NCI-H2029 treated with DMSO at 0.1 percent for 48 hours (cell line): ENCODE data around the gene MAP4K3.

Experiments
- DNase-seq: peaks from one replicate; lab custom pipeline; 2025; lab: John Stamatoyannopoulos, UW

MAP4K3 gene

DNA sequence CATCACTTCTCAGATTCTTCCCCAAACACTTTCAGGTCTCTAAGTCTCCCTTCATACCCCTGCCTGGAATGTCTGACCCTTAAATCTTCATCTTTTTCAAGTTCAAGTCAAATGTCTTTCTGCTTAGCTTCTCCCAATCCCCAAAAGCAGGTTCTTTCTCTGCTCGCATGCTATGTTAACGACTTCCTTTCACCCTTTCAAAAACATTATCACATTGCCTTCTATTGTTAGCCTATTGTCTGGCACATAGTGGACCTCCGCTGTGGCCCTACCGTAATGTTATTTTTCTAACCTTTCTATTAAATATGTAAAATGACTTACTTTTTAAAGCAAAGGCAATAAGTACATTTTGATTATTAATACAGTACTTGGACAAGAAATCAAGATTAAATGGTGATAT, 195.5 kb downstream of the MAP4K3 start:
- no peak for DNase-seq

DNA sequence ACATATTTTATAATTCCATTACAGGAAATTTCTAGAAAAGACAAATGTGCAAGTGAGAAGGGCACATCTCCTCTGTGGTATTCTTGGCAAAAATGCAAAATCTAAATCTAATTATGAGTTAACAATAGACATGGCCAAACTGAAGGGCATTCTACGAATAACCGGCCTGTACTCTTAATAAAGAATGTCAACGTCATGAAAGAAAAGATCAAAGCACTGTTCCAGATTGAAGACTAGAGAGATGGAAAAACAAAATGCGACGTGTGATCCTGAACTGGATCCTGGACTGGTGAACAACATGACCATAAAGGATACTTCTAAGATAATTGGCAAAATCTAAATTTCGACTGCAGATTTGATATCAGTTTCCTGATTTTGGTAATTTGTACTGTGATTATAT, 196.3 kb downstream of the MAP4K3 start:
- DNase-seq: no peak

DNA sequence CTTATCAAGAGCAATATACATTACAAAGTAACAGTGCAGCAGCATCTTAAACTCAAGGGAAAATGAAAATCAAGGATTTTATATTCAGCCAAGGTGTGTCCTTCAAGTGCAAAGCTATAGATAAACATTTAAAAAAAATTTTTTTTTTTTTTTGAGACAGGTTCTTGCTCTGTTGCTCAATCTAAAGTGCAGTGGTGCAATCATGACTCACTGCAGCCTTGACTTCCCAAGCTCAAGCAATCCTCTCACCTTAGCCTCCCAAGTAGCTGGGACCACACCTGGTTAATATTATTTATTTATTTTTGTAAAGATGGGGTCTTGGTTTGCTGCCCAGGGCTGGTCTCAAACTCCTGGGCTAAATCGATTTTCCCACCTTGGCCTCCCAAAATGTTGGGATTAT, 202.3 kb downstream of the MAP4K3 start:
- DNase-seq: no peak

DNA sequence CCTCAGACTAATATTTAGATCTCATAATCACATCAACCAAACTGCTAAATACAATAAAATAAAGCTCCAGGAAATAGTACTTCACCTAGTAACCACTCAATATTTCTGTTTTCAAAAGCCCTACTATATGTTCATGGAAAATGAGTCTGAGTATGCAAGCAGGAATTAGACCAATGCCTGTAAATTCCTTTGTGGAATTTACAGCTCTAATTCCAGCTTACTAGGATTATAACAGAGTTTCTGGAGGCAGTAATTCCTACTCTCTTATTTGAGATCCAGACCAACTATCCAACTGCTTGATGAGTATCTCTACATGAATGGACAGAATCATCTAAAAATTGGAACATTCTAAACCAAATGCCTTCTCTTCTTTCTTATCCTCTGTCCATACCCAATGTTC, 204.9 kb downstream of the MAP4K3 start:
- DNase-seq: no peak

DNA sequence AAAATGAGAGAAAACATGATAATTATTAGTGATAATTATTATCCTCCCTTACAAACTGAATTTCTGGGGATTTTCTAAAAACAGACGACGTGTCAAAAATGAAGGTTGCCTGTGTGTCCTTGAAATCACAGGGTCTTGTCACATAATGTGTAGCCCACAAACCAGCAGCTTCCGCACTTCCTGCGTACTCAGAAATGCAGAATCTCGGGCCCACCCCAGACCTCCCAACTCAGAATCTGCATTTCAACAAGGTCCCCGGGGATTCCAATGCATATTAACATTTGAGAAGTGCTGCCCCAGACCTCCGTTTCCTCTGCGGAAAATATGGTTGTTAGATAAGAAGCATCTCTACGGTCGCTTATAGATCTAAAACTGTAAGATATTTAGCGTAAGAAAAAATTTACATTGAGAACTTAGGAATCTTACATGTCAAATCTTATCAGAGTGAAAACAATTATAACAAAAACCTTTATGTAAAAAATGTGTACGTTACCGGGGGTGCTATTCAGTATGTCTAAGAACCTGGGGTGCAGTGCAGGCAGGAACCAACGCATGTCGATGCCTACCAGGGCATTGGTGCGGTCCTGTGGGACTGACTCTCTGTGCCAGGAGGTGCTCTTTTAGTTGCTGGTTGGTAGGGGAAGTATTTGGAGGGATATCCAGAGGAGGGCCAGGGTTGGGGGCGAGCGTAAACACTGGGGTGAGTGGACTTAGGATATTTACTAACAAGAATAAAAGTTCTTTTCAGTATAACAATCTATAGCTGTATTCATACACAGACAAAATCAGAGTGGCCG, 208.5 kb downstream of the MAP4K3 start:
- DNase-seq: no peak

DNA sequence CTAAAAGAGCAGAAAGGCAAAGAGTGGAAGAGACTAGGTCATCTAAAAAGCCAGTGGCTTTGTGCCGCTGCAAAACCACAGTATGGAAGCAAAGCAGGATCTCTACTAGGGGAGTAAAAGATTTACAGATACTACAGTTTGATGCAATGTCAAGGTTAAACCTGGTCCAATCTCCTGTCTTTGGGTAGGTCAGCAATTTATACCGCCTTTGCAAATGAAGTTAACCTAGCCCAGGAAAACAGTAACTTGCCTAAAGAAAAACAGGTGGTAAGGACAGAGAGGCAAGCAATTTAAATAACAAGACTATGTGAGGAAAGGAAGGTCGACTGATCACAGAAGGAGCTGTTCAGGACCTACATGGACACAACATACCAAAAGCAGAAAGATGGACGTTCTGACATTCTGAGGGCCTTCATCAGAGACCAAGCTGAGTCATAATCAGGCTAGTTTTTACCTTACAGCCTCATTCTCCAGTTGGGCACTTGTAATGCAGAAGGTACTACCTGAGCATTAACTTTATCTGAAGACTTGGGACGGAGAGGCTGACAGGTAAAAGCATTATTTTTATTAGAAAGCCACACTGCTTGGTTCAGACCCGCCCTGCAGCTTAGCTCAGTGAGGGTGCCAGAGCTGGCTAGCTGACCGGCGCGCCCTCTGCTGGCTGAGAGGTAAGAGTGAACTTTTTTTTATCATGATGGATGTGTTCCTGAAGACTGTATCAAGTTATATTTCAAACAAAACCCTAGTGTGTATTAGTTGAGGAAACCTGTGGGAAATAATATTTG, 209.3 kb downstream of the MAP4K3 start:
- peak; percentile 31 for DNase-seq

DNA sequence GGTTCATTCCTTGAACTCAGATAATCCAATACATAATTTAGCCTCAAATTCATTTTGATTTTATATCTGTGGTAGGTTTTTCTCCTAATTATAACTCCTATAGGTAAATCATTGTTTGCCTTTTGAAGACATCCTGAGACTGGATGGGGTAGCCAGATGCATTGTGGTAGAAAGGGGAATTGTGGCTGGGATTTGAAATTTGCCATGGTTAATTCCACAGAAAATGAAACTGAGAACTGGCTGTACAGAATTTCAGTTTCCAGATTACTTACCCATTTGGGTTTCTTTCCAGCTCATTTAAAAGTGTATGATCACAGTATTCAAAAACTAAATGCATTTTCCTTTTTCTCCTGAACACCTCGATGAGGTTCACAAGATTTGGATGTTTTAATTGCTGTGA, 211.5 kb downstream of the MAP4K3 start:
- DNase-seq: no peak

DNA sequence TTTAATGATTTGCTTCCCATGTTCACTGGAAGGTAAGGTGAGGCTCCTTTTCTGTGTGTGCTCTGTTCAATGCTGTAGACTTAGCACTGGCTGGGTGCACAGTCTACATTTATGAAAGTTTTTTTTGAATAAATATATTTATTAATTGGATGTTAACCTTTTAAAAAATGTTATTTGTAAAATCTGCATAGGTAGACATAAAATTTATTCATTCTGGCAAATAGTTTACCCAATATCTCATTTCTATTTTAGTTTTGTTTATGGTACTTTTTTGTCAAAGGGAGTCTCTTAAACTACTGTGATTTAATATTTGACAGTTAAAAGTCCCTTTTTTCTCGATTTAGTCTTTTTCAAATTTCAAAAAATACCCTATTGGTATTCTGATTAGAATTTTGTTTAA, 213.2 kb downstream of the MAP4K3 start:
- DNase-seq: no peak

DNA sequence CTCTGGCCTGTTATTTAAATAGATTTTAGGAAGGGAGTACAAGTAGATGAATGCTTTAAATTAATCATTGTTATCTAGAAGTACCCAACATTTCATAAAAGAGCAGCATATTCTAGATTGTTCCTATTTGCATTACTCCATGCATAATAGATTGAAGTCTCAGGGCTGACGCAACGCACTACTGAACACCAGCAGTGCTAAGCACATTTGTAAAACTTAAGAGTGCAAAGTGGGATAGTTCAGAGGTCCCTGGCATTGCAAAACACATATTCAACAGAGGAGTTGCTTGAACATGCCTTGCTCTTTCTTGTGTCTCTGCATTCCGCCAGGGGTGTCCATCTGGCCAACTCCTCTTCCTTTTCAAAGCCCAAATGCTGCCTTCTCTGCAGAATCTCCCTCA, 215.6 kb downstream of the MAP4K3 start:
- no peak for DNase-seq

DNA sequence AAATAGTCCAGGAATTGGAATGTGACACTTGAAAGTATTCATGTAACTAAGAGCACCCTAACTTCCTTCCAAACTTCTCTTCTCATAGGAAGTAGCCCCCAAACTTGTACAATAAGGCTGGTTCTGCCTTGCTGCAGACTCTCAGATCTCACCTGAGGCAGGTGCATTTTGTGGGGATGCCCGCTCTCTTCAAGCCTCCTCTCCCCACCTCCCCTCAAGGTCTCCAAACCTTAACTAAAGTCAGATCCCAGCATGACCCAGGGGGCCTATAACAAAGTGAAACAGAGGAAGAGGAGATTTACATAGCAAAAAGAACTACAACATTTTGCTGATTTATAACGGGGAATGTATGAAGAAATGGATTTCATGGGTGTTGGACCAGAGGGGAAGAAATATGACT, 216.9 kb downstream of the MAP4K3 start:
- no peak for DNase-seq

DNA sequence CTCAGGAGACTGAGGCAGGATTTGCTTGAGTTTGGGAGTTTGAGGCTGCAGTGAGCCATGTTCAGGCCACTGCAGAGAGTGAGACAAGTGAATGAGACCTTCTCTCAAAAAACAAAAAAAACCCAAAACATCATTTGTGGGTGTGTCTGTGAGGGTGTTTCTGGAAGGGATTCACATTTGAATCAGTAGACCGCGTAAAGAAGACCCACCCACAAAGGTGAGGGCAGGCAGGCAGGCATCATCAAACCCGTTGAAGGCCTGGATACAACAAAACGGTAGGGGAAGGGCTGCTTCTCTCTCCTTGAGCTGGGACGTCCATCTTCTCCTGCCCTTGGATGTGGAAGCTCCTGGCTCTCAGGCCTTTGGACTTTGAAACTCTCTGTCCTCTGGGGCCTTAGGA, 218.7 kb downstream of the MAP4K3 start:
- DNase-seq: no peak

DNA sequence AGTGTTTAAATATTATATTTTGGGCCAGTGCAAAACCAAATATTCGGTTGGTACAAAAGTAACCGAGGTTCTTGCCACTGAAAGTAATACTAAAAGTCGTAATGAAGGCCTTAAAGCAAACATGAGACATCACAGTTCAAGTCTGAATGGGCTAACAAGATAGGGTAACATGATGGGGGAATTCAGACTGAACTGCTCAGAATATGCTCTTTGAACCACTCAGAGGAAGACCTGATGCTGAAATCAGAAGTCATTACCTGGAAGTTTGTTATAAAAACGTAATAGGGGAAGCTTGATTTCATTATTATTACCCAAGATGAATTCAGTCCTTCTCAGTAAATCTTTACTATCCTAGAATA, 219.9 kb downstream of the MAP4K3 start:
- DNase-seq: no peak

DNA sequence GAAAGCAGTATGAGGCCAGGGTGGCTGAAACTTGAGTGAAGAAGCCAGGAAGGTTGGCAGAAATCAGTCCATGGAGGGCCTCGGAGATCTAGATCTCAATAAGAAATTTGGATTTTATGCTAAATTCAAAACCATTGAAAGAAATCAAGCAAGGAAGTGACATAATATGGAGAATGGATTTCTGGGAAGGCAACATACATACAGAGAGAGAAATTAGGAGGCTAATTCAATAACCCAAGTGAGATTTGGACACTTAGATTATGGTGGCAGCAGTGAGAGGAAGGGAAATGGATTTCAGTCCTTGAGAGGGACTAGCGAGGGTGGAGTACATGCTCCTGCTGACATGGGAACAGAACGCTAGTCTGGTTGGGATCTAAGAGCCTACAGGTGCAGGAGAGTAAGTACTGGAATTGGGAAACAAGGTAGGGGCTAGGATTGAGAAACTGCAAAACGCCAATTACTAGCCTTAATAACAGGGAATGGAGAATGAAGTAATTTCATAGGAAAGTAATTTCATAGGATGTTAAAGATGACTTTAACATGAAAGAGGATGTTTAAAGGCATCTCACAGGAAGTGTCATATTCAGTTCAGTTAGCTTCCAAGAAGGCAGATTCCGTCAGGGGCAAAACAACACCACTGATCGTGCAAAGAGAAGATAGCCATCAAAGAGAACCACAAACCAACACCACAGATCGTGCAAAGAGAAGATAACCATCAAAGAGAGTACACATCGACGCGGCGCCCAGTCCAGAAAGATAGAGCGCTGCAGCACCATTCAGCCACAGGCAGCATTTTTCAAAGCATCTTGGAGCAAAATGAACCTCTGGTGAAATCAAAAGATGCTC, 220.5 kb downstream of the MAP4K3 start:
- no peak for DNase-seq

DNA sequence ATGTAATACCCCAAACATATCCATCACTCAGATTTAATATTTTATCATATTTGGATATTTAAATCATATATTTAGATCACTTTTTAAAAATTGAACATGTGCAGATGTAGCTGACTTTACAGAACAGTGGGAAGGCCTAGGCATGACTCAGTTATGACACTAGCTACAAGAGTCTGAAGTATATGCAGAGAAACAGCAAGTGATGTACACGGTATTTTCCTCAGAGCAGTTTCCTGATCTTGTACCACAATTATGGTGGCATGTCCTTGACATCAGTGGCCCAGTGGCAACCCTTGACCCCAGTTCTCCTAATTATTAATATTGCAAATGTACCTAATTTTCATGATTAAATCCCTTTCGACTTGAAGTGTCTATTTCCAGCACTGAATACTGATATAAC, 221.5 kb downstream of the MAP4K3 start:
- no peak for DNase-seq

DNA sequence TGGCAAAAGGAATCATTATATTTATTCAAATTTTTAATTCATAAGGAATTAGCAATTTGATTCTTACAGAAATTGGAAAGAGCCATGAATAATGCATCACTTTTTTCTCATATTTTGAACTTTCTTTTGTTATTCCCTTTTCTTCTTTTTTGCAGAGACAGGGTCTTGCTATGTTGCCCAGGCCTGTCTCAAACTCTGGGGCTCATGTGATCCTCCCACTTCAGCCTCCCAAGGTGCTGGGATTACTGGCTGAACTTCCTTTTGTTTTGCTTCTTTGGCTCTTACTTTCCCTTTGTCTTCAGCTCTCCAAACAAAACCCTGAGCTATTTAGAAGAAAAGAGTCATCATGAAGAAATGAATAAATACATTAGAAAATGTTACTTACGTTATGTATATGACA, 224.1 kb downstream of the MAP4K3 start:
- DNase-seq: no peak

DNA sequence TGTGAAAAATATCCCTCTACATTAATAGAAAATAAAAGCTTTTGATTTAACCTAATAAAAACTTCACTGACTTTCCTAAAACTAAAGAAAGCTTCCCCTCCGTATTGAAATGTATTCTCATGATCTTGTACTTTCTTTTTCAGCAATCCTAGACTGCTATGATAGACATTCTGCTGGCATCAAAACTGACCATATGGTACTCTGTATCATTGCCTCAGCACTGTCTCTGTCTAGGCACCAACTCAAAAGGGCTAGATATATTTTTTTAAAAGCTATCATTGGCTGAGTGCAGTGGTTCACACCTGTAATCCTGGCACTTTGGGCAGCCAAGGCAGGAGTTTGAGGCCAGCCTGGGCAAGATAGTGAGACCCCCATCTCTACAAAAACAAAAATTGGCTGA, 226.2 kb downstream of the MAP4K3 start:
- DNase-seq: no peak

DNA sequence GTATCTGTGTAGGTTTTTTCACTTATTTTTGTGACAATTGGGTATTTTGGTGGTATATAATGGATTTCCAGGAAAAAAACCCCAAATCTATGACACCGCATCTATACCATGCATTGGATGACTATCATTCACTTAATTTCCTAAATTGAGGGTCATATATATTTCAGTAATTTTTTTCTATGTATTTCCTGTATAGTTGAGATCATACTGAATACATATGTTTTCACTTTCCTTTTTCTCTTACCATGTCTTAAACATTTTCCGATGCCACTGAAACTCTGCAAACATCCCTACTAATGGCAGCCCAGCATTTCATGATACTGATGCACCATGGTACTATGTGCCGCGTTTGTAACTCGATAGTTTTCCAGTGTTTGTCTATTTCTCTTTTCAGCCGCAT, 233.7 kb downstream of the MAP4K3 start:
- DNase-seq: no peak

DNA sequence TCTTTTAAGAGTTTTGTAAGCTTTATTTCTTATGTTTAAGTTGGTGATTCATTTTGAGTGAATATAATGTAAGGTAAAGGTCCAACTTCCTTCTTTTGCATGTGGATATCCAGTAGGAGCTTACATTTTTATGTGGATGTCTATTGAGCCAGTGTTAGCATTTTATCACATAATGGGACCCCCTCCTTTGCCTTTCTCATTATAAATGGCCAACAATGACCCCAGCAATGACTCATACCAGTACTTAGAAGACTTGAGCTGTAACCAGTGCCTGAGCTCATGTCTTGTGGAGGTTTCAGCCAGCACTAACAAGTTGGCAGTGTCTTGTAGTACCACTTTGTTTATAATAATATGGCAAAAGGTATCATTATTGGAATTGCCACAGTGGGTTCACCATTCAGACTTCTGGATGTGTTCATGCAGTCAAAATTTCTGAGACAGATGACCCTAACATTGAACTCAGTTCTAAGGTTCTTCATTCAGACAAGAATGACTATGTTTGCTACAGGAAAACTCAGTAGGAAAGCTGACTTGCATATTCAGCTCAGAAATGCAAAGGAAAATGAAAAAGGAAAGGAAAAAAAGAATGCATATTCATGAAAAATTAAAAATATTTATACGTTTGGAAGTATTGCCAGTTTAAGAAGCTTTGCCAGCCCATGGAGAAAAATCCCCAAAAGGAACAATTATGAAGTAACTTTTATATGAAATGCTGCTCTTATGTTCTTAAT, 234.3 kb downstream of the MAP4K3 start:
- DNase-seq: no peak
